Measurements from ENCODE around the gene COPE. TPM values are rescaled to one million over a fixed set of nuclear protein-coding genes. Genes with fewer than 3 reads are reported as not detected.

The COPE gene
- total and polyA plus RNA-seq, 8 donors, result 81.1 to 226 (median 103) TPM

GRCh38 chr19:18896421-18896841, 22.8 kb downstream of the COPE start:
- Histone ChIP-seq H3K4me3 (no peak overlapping the region), H3K36me3 (peaks cover 0 to 30% of the 10 kb centered on the region in 2 donors), H3K27ac (no peak overlapping the region), H3K9me3 (no peaks in the 10 kb centered on the region), H3K4me1 (peaks cover 0 to 16% of the 10 kb centered on the region in 2 donors), H3K27me3 (peaks cover 15 to 49% of the 10 kb centered on the region in 2 donors)
- TF ChIP-seq CTCF (IDR thresholded peaks at IDR 0.05), result no peak
- peak in 1 of 4 donors; percentile 81 for DNase-seq
- intact Hi-C loops (cut with DNase I), result no loop called here
- ATAC-seq, result no peak

GRCh38 chr19:18895824-18896341, 23.3 kb downstream of the COPE start, which contains the start of gene CERS1:
TSS of gene CERS1 (minus strand) at chr19:18896158. CDS start at chr19:18896072, 86 bp downstream.
- ATAC-seq (no peak), DNase-seq (no peak)
- Histone ChIP-seq H3K4me3 (peak within 1 kb of the TSS; percentile 12 to 28), H3K4me1 (peaks cover 0 to 16% of the 10 kb centered on the region in 2 donors), H3K27me3 (peaks cover 15 to 49% of the 10 kb centered on the region in 2 donors), H3K27ac (no peak within 1 kb of the TSS), H3K9me3 (no peaks in the 10 kb centered on the region), H3K36me3 (peaks cover 0 to 25% of the 10 kb centered on the region in 2 donors)
- intact Hi-C loops (cut with DNase I), result no loop called here
- TF ChIP-seq CTCF (IDR thresholded peaks at IDR 0.05), result no peak

GRCh38 chr19:18895038-18895823, 24.0 kb downstream of the COPE start:
- peaks cover 15 to 49% of the 10 kb centered on the region in 2 donors for H3K27me3 ChIP-seq
- peak; percentile 8 to 17 for TF ChIP-seq CTCF (IDR thresholded peaks at IDR 0.05)
- H3K4me1 ChIP-seq, result peaks cover 0 to 16% of the 10 kb centered on the region in 2 donors
- H3K36me3 ChIP-seq, result peaks cover 0 to 18% of the 10 kb centered on the region in 2 donors
- intact Hi-C loops (cut with DNase I), result no loop called here
- H3K27ac ChIP-seq, result no peak overlapping the region
- DNase-seq (peak in 2 of 4 donors; percentile 36 to 47), ATAC-seq (peak; percentile 53)
- H3K9me3 ChIP-seq, result no peaks in the 10 kb centered on the region
- H3K4me3 ChIP-seq, result peak overlapping the region; percentile 12 to 28

GRCh38 chr19:18894254-18895037, 24.7 kb downstream of the COPE start:
- Histone ChIP-seq H3K4me3 (no peak overlapping the region), H3K4me1 (peaks cover 0 to 16% of the 10 kb centered on the region in 2 donors), H3K36me3 (peaks cover 0 to 10% of the 10 kb centered on the region in 2 donors), H3K27ac (no peak overlapping the region), H3K27me3 (peaks cover 15 to 49% of the 10 kb centered on the region in 2 donors), H3K9me3 (no peaks in the 10 kb centered on the region)
- DNase-seq, result peak in 2 of 4 donors; percentile 51 to 81
- no peak for TF ChIP-seq CTCF (IDR thresholded peaks at IDR 0.05)
- intact Hi-C loops (cut with DNase I), result no loop called here
- no peak for ATAC-seq

Data from left lung (tissue), 10 donors.